Ovary (tissue), 3 donors: ENCODE data around the gene QPCTL.

Experiments used
- POLR2A ChIP-seq: fragments of 450-650 bp; IDR thresholded peaks from one replicate; pipeline ENCODE4 v1.6.1; 2017; ENCODE audit warnings: antibody characterized with exemption, mild to moderate bottlenecking, moderate library complexity
- TF ChIP-seq, protein P1 (sequence below), 3 donors: fragments of 450-650 bp in 2 of 3; fragments of 200-600 bp in 1 of 3; IDR thresholded peaks; one replicate each; pipeline versions ENCODE4 v1.5.1 to v1.8.0; 2016 to 2022; ENCODE audit warnings: antibody characterized with exemption in 3 of 3, mild to moderate bottlenecking in 1 of 3
- donor health status: DM: no; HTN: no; CAD: no.

DNA sequence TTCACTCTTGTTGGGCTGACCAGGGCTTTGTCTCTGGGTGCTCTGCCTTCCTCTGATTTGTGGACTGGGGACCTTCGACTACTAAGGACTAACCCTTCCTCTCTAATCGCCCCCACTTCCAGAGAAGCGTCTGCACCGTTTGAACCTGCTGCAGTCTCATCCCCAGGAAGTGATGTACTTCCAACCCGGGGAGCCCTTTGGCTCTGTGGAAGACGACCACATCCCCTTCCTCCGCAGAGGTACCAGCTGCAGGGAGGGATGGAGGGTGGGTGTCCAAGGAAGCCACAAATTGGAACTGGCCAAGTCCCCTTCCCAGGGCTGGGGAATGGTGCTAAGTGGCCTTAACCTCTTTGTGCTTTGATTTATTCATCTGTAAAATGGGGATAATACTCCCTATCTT is 9.2 kb downstream of the QPCTL start:
- TF ChIP-seq, protein P1, sequence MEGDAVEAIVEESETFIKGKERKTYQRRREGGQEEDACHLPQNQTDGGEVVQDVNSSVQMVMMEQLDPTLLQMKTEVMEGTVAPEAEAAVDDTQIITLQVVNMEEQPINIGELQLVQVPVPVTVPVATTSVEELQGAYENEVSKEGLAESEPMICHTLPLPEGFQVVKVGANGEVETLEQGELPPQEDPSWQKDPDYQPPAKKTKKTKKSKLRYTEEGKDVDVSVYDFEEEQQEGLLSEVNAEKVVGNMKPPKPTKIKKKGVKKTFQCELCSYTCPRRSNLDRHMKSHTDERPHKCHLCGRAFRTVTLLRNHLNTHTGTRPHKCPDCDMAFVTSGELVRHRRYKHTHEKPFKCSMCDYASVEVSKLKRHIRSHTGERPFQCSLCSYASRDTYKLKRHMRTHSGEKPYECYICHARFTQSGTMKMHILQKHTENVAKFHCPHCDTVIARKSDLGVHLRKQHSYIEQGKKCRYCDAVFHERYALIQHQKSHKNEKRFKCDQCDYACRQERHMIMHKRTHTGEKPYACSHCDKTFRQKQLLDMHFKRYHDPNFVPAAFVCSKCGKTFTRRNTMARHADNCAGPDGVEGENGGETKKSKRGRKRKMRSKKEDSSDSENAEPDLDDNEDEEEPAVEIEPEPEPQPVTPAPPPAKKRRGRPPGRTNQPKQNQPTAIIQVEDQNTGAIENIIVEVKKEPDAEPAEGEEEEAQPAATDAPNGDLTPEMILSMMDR (IDR thresholded peaks at IDR 0.05), result no peak
- TF ChIP-seq POLR2A, result no peak
